ENCODE results near the gene GTF2A2. TPM values are rescaled to one million over a fixed set of nuclear protein-coding genes. Genes with fewer than 3 reads are reported as not detected.
"Not testable (repeated sequence)": the region's sequence is repeated elsewhere in the genome, so short reads cannot be mapped to it uniquely, and the experiment has no call there.

GTF2A2 gene
- total and polyA plus RNA-seq, 4 donors, result 33.5 to 121 (median 67.4) TPM

- WGBS, 2 donors, result 83 to 85% methylated on average over 4 of the region's 4 CpGs
- no peak for ATAC-seq (ENCODE audit: insufficient read depth, low FRiP score)
- TF ChIP-seq CTCF (IDR thresholded peaks at IDR 0.05; ENCODE audit: control extremely low read depth, extremely low read depth), result no peak
- no peak overlapping the region for H3K27ac ChIP-seq (ENCODE audit: low read depth in 1 of 2, low read length in 1 of 2)
- no peaks in the 10 kb centered on the region for H3K27me3 ChIP-seq (ENCODE audit: control insufficient read depth in 3 of 3, insufficient read depth in 3 of 3, low read length in 2 of 3)
- H3K4me3 ChIP-seq, result no peak overlapping the region
- H3K36me3 ChIP-seq (ENCODE audit: control insufficient read depth in 4 of 4, insufficient read depth in 4 of 4, low read length in 4 of 4), result peaks cover 11 to 18% (median 13%) of the 10 kb centered on the region in 4 donors
- DNase-seq, result no peak
- H3K4me1 ChIP-seq (ENCODE audit: control insufficient read depth in 5 of 5, insufficient read depth in 5 of 5, low read length in 5 of 5), result no peaks in the 10 kb centered on the region
- H3K9me3 ChIP-seq (ENCODE audit: control insufficient read depth in 4 of 4, insufficient read depth in 3 of 4, low read length in 3 of 4), result no peaks in the 10 kb centered on the region
- no peak overlapping the region for H3K9ac ChIP-seq (ENCODE audit: insufficient read depth in 1 of 2, low read length in 2 of 2)
Observed at GRCh38 chr15:59644756-59645155, 12.6 kb downstream of the GTF2A2 start.

GRCh38 chr15:59642351-59642750, 15.0 kb downstream of the GTF2A2 start:
- Histone ChIP-seq H3K9ac (ENCODE audit: insufficient read depth in 1 of 2, low read length in 2 of 2) (no peak overlapping the region), H3K36me3 (ENCODE audit: control insufficient read depth in 4 of 4, insufficient read depth in 4 of 4, low read length in 4 of 4) (peaks cover 13 to 15% (median 14%) of the 10 kb centered on the region in 4 donors), H3K27ac (ENCODE audit: low read depth in 1 of 2, low read length in 1 of 2) (no peak overlapping the region), H3K27me3 (ENCODE audit: control insufficient read depth in 3 of 3, insufficient read depth in 3 of 3, low read length in 2 of 3) (no peaks in the 10 kb centered on the region), H3K4me1 (ENCODE audit: control insufficient read depth in 5 of 5, insufficient read depth in 5 of 5, low read length in 5 of 5) (no peaks in the 10 kb centered on the region), H3K9me3 (ENCODE audit: control insufficient read depth in 4 of 4, insufficient read depth in 3 of 4, low read length in 3 of 4) (no peaks in the 10 kb centered on the region), H3K4me3 (no peak overlapping the region)
- ATAC-seq (ENCODE audit: insufficient read depth, low FRiP score) (no peak), DNase-seq (no peak)
- TF ChIP-seq CTCF (IDR thresholded peaks at IDR 0.05; ENCODE audit: control extremely low read depth, extremely low read depth), result no peak
- 84 to 93% methylated on average over 2 of the region's 2 CpGs for WGBS, 2 donors

- H3K27ac ChIP-seq (ENCODE audit: low read depth in 1 of 2, low read length in 1 of 2); H3K4me3 ChIP-seq; H3K27me3 ChIP-seq (ENCODE audit: control insufficient read depth in 3 of 3, insufficient read depth in 3 of 3, low read length in 2 of 3); H3K9ac ChIP-seq (ENCODE audit: insufficient read depth in 1 of 2, low read length in 2 of 2); H3K4me1 ChIP-seq (ENCODE audit: control insufficient read depth in 5 of 5, insufficient read depth in 5 of 5, low read length in 5 of 5); H3K9me3 ChIP-seq (ENCODE audit: control insufficient read depth in 4 of 4, insufficient read depth in 3 of 4, low read length in 3 of 4); H3K36me3 ChIP-seq (ENCODE audit: control insufficient read depth in 4 of 4, insufficient read depth in 4 of 4, low read length in 4 of 4); ATAC-seq (ENCODE audit: insufficient read depth, low FRiP score): not testable (repeated sequence)
- peak in 1 of 3 donors; percentile 18 for DNase-seq
- WGBS, 2 donors, result 72 to 100% methylated on average over 2 of the region's 2 CpGs
Observed at GRCh38 chr15:59637507-59637906, 19.8 kb downstream of the GTF2A2 start.

- 72 to 93% methylated on average over 3 of the region's 3 CpGs for WGBS, 2 donors
- no peak for TF ChIP-seq CTCF (IDR thresholded peaks at IDR 0.05; ENCODE audit: control extremely low read depth, extremely low read depth)
- Histone ChIP-seq H3K36me3 (ENCODE audit: control insufficient read depth in 4 of 4, insufficient read depth in 4 of 4, low read length in 4 of 4) (peaks cover 2 to 8% (median 6%) of the 10 kb centered on the region in 4 donors), H3K9ac (ENCODE audit: insufficient read depth in 1 of 2, low read length in 2 of 2) (no peak overlapping the region), H3K9me3 (ENCODE audit: control insufficient read depth in 4 of 4, insufficient read depth in 3 of 4, low read length in 3 of 4) (no peaks in the 10 kb centered on the region), H3K4me1 (ENCODE audit: control insufficient read depth in 5 of 5, insufficient read depth in 5 of 5, low read length in 5 of 5) (no peaks in the 10 kb centered on the region), H3K4me3 (no peak overlapping the region), H3K27me3 (ENCODE audit: control insufficient read depth in 3 of 3, insufficient read depth in 3 of 3, low read length in 2 of 3) (no peaks in the 10 kb centered on the region), H3K27ac (ENCODE audit: low read depth in 1 of 2, low read length in 1 of 2) (no peak overlapping the region)
- ATAC-seq (ENCODE audit: insufficient read depth, low FRiP score) (no peak), DNase-seq (no peak)
Observed at GRCh38 chr15:59636184-59636583, 21.1 kb downstream of the GTF2A2 start.
